ENCODE data around the gene MAS1L. TPM values are rescaled to one million over a fixed set of nuclear protein-coding genes. Genes with fewer than 3 reads are reported as not detected.

Gene MAS1L
- polyA plus RNA-seq, 3 donors: not detected

- H3K36me3 Mint-ChIP-seq: no peaks in the 10 kb centered on the region
These were observed 4.6 kb downstream of the MAS1L start for GRCh38 chr6:29483186-29483585.

GRCh38 chr6:29479560-29479959 is 8.2 kb downstream of the MAS1L start:
- no peaks in the 10 kb centered on the region for H3K4me1 Mint-ChIP-seq
- TF ChIP-seq CTCF (IDR thresholded peaks at IDR 0.05): no peak
- 83% methylated on average over 1 of the region's 2 CpGs for WGBS (ENCODE audit: insufficient coverage)
- no peak overlapping the region for H3K4me3 ChIP-seq (replicated peaks in 1 of 3; ENCODE audit: low read depth in 2 of 3, low read length in 3 of 3)
- H4K20me1 ChIP-seq (ENCODE audit: insufficient read depth, low read length): no peaks in the 10 kb centered on the region
- no peak overlapping the region for H3K4me2 ChIP-seq (replicated peaks; ENCODE audit: extremely low read depth, low read length, poor library complexity, severe bottlenecking)
- no peaks in the 10 kb centered on the region for H3K79me2 ChIP-seq (ENCODE audit: insufficient read depth, low read length)
- peaks cover 0 to 14% (median 2%) of the 10 kb centered on the region in 7 donors for H3K9me3 Mint-ChIP-seq
- no peak overlapping the region for H3K27ac Mint-ChIP-seq
- no peak overlapping the region for H2AFZ ChIP-seq (ENCODE audit: insufficient read depth, low read depth, low read length, poor library complexity, severe bottlenecking)
- H3K27ac ChIP-seq (ENCODE audit: low read depth in 1 of 2, low read length in 2 of 2): no peak overlapping the region
- H3K36me3 ChIP-seq (replicated peaks in 1 of 2; ENCODE audit: control insufficient read depth in 1 of 2, insufficient read depth in 2 of 2, low read length in 2 of 2): no peaks in the 10 kb centered on the region
- no peaks in the 10 kb centered on the region for H3K9me3 ChIP-seq (replicated peaks in 1 of 2; ENCODE audit: control insufficient read depth in 1 of 2, insufficient read depth in 1 of 2, low read length in 2 of 2)
- intact Hi-C loops (cut with micrococcal nuclease): no loop called here
- H3K27me3 ChIP-seq (ENCODE audit: control insufficient read depth in 2 of 2, insufficient read depth in 2 of 2, low read length in 2 of 2): no peaks in the 10 kb centered on the region
- DNase-seq: no peak
- no peak overlapping the region for H3K9ac ChIP-seq (ENCODE audit: insufficient read depth, low read length, poor library complexity, severe bottlenecking)
- H3K27me3 Mint-ChIP-seq (ENCODE audit: low read depth in 3 of 3): peaks cover 0 to 2% (median 0%) of the 10 kb centered on the region in 3 donors
- no peak overlapping the region for H3K4me3 Mint-ChIP-seq
- H3K4me1 ChIP-seq (ENCODE audit: control insufficient read depth in 1 of 2, insufficient read depth in 2 of 2, low read length in 2 of 2): no peaks in the 10 kb centered on the region
- H3K36me3 Mint-ChIP-seq: no peaks in the 10 kb centered on the region

More at GRCh38 chr6:29483186-29483585, 4.6 kb downstream of the MAS1L start:
- WGBS (ENCODE audit: insufficient coverage): no CpG with 5 or more reads among the region's 3 CpGs
- H3K4me2 ChIP-seq (replicated peaks; ENCODE audit: extremely low read depth, low read length, poor library complexity, severe bottlenecking): no peak overlapping the region
- no peak for DNase-seq
- H3K27ac ChIP-seq (ENCODE audit: low read depth in 1 of 2, low read length in 2 of 2): no peak overlapping the region
- H3K9ac ChIP-seq (ENCODE audit: insufficient read depth, low read length, poor library complexity, severe bottlenecking): no peak overlapping the region
- H3K27me3 ChIP-seq (ENCODE audit: control insufficient read depth in 2 of 2, insufficient read depth in 2 of 2, low read length in 2 of 2): no peaks in the 10 kb centered on the region
- H3K27me3 Mint-ChIP-seq (ENCODE audit: low read depth in 3 of 3): no peaks in the 10 kb centered on the region
- intact Hi-C loops (cut with micrococcal nuclease): no loop called here
- no peak overlapping the region for H2AFZ ChIP-seq (ENCODE audit: insufficient read depth, low read depth, low read length, poor library complexity, severe bottlenecking)
- no peaks in the 10 kb centered on the region for H3K36me3 ChIP-seq (replicated peaks in 1 of 2; ENCODE audit: control insufficient read depth in 1 of 2, insufficient read depth in 2 of 2, low read length in 2 of 2)
- H4K20me1 ChIP-seq (ENCODE audit: insufficient read depth, low read length): no peaks in the 10 kb centered on the region
- H3K4me1 ChIP-seq (ENCODE audit: control insufficient read depth in 1 of 2, insufficient read depth in 2 of 2, low read length in 2 of 2): no peaks in the 10 kb centered on the region
- no peak overlapping the region for H3K4me3 ChIP-seq (replicated peaks in 1 of 3; ENCODE audit: low read depth in 2 of 3, low read length in 3 of 3)
- H3K9me3 Mint-ChIP-seq: peaks cover 0 to 8% (median 2%) of the 10 kb centered on the region in 7 donors
- no peaks in the 10 kb centered on the region for H3K4me1 Mint-ChIP-seq
- TF ChIP-seq CTCF (IDR thresholded peaks at IDR 0.05): no peak
- H3K4me3 Mint-ChIP-seq: no peak overlapping the region
- no peaks in the 10 kb centered on the region for H3K9me3 ChIP-seq (replicated peaks in 1 of 2; ENCODE audit: control insufficient read depth in 1 of 2, insufficient read depth in 1 of 2, low read length in 2 of 2)
- H3K27ac Mint-ChIP-seq: no peak overlapping the region
- H3K79me2 ChIP-seq (ENCODE audit: insufficient read depth, low read length): no peaks in the 10 kb centered on the region
